CD4-positive, alpha-beta T cell treated with Interleukin-6 at 100 ng/mL for 8 hours (primary cell): Measurements from ENCODE around the gene PRDM5.

Source experiments
- DNase-seq: peaks from one replicate; pipeline ENCODE4 v3.0.0-alpha.2; 2020; ENCODE audit warnings: mixed read lengths, low spot score

PRDM5 gene

GRCh38 chr4:120819805-120820437, 102.6 kb downstream of the PRDM5 start:
- no peak for DNase-seq

- no peak for DNase-seq
These were observed 106.1 kb downstream of the PRDM5 start for GRCh38 chr4:120816296-120816965.

GRCh38 chr4:120815361-120815760, 107.2 kb downstream of the PRDM5 start:
- no peak for DNase-seq

- DNase-seq: no peak
These were observed 107.6 kb downstream of the PRDM5 start for GRCh38 chr4:120814886-120815285.

- DNase-seq: no peak
These were observed 110.3 kb downstream of the PRDM5 start for GRCh38 chr4:120812216-120812615.

GRCh38 chr4:120809518-120809917, 113.0 kb downstream of the PRDM5 start:
- DNase-seq: no peak

- no peak for DNase-seq
These were observed 113.9 kb downstream of the PRDM5 start for GRCh38 chr4:120808475-120809141.

GRCh38 chr4:120801137-120801758, 121.3 kb downstream of the PRDM5 start:
- no peak for DNase-seq

GRCh38 chr4:120798570-120798969, 124.0 kb downstream of the PRDM5 start:
- no peak for DNase-seq

GRCh38 chr4:120796271-120796670, 126.3 kb downstream of the PRDM5 start:
- no peak for DNase-seq

- no peak for DNase-seq
These were observed 137.3 kb downstream of the PRDM5 start for GRCh38 chr4:120785202-120785601.

- DNase-seq: no peak
These were observed 145.1 kb downstream of the PRDM5 start for GRCh38 chr4:120777459-120777858.

GRCh38 chr4:120775431-120775830, 147.1 kb downstream of the PRDM5 start:
- no peak for DNase-seq

- no peak for DNase-seq
These were observed 148.9 kb downstream of the PRDM5 start for GRCh38 chr4:120773641-120774040.

GRCh38 chr4:120771907-120772306, 150.6 kb downstream of the PRDM5 start:
- DNase-seq: no peak

- DNase-seq: no peak
These were observed 151.6 kb downstream of the PRDM5 start for GRCh38 chr4:120770897-120771296.

- DNase-seq: no peak
These were observed 153.3 kb downstream of the PRDM5 start for GRCh38 chr4:120769227-120769626.

GRCh38 chr4:120765260-120765680, 157.3 kb downstream of the PRDM5 start:
- no peak for DNase-seq

GRCh38 chr4:120763650-120764049, 158.9 kb downstream of the PRDM5 start:
- no peak for DNase-seq

- DNase-seq: no peak
These were observed 161.5 kb downstream of the PRDM5 start for GRCh38 chr4:120761070-120761469.

- DNase-seq: no peak
These were observed 162.5 kb downstream of the PRDM5 start for GRCh38 chr4:120760047-120760446.

GRCh38 chr4:120755864-120756263, 166.7 kb downstream of the PRDM5 start:
- no peak for DNase-seq

GRCh38 chr4:120754590-120754989, 167.9 kb downstream of the PRDM5 start:
- DNase-seq: no peak
